GM18858 (cell line): ENCODE measurements around the gene RTN4.

Experiments used
- ATAC-seq: cut with Tn5 transposase; IDR thresholded peaks from one replicate; pipeline ENCODE4 v1.9.1; 2021; ENCODE audit not compliant: unreplicated experiment

RTN4 gene

DNA sequence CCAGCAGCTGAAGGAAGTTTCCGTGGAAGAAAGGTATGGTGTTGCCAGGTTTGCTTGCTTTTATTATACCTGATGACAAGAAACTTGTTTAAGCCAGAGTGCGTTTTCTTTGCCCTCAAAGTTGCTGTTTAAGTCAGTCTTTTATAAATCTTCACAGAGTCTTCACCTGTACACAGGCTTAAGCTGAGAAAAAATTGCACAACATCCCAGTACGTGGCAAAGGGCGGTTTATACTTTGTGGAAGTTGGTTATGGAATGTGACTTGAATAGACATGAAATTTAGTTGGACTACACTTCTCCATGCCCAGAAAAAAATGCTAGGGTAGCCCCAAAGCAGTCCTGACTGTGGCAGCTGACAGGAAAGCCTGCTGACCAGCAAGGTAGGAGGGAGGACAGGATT, 121.5 kb downstream of the RTN4 start:
- ATAC-seq = no peak

DNA sequence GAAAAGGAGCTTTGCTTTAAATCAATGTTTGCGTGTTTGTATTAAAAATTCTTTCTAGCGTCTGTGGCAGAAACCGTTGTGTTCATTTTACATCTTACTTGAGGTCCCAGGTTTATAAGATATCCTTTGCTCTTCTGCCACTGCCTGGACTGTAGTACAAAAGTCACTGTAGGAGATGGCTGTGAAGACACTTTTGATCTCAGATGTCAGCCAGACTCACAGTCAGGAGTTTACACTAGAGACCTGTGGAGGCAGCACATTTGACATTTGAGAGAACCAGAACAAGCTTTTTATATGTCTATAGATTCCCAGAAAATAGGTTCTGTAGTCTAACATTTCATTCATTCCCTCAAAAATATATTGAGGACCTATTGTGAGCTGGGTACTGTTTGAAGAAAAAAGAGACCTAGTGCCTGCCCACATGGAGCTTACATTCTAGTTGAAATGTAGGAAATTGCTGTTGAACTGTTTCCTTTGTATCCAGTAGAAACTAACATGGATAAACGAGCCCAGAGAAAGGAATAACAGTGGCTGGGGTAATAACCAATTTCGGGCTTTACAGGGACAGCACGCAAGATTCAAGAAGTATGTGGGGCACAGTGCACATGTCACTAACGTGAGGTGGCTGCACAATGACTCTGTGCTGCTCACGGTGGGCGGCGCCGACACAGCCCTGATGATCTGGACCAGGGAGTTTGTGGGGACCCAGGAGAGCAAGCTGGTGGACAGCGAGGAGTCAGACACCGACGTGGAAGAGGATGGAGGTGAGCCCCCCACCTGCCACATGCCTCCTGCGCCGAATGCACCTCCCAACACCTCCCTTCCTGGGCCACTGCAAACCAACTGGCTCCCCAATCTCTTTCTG, 122.3 kb downstream of the RTN4 start:
- ATAC-seq = no peak

DNA sequence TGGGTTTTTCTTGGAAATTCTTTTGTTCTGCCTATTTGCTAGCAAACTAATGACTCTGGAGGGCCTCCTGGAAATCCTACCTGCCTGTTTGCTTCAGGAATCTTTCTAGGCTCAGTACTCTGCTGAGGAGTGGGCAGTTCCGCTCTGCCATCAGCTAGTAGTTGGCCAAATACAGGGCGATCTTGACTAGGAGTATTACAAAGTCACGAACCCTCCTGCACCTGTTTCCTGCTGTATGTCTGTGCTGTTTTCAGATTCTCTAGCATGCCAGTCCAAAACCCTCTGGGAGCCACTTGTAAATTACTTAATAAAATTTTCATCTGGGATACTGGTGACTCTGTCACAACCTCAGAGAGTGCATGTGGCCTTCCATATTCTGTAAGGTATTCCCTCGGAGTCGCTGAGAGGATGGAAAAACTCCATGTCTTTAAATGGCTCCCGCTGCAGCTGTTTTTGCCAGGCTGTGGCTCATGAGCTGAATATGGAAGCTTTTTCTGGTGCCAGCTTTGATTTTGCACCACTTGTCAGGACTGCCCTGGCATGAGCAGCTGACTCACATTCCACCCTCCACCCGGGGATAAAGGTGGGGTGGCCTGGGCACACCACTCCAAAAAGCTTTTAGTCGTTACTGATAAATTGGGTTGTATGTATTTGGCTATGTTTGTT, 123.0 kb downstream of the RTN4 start:
- no peak for ATAC-seq

DNA sequence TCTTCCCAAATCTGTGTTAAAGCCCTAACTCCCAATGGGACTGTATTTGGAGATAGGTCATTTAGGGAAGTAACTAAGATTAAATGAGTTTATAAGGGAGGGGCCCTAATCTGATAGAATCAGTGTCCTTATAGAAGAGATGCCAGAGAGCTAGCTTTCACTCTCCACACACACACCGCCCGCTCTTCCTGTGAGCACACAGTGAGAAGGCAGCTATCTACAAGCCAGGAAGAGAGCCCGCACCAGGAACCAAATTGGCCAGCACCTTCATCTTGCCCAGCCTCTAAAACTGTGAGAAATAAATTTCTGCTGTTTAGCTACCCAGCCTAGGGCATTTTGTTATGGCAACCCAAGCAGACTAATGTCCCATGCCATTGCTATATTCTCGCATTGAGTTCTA, 125.2 kb downstream of the RTN4 start:
- no peak for ATAC-seq

DNA sequence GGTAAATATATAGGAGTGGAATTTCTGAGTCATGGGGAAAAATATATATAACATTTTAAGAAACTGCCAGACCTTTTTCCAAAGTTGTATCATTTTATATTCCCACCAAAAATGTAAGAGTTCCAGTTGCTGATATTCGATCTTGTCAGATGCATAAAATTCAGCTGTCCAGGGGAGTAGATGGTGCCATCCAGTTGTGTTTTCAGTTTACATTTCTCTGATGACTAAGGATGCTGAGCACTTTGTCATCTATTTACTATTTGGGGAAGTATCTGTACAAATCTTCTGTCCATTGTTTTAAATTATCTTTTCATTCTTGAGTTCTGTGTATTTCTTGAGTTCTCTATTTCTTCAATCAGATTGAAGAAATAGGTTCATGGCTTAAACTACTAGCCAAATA, 126.1 kb downstream of the RTN4 start:
- no peak for ATAC-seq
